GM19397 (cell line): ENCODE results near the gene DPM2.

Experiments
- ATAC-seq: cut with Tn5 transposase; IDR thresholded peaks from one replicate; pipeline ENCODE4 v1.9.1; 2021; ENCODE audit warnings: mild to moderate bottlenecking, moderate library complexity; ENCODE audit not compliant: unreplicated experiment

Gene DPM2

DNA sequence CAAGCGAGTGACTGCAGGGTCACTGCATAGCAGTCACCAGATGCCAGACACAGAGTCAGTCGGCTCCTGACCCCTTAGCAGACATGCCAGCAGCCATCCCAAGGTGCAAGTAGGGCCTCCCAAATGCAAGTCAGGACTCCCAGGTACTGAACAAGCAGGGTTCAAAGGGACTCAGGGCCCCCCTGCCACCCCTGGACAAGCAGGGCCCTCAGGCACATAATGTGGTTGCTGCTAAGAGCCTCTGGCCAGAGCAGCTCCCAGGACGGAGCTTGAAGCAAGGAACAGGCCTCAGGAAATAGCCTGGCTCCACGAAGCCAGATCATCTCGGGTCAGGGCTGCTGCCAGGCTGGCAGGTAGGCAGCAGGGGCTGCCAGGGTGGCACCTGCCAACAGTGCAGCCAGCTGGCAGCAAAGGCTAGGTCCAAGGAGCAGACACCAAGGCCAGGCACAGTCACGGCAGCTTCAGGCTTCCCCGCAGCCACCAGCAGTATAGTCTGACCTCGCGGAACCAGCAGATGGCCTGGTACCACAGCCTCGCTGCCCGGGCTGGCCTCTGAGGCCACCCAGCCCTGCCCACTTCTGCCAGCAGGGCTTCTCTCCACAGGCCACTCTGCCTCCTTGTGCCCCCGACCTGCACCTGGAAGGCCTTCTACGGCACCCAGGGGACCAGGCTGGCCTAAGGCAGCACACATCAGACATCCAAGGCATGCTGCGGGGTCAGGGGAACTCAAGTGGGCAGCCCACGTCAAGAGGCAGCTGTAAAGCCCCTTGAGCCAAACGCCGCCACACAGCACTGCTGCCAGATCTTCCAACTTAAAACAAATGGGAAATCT is 35.7 kb upstream of the DPM2 start:
- ATAC-seq = no peak

DNA sequence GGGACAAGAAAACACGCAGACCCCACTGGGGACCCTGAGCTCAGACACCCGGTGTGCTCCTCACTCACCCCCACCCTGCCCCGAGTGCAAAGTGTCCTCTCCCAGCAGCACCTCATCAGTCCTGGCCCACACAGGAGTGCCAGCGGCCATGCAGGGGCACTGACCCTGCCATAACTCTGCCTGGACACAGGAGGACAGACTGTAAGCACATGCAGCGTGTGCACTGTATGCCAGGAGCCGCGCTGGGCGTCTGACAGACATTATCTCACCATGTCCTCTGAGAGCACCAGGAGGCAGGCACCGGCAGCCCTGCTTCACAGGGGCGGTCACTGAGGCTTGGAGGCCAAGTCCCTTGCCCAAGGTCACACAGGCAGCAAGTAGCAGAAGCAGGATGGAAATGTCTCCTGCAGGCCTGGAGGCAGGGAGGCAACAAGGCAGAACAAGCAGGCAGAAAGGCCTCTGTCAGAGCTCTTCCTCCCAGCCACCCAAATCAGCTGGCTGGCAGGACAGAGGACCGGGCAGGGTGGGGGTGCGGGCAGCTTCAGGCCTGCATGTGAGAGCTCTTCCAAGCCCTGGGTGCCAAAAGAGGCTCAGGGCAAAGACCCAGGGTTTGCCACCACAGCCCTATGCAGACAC is 34.7 kb upstream of the DPM2 start:
- ATAC-seq = no peak

DNA sequence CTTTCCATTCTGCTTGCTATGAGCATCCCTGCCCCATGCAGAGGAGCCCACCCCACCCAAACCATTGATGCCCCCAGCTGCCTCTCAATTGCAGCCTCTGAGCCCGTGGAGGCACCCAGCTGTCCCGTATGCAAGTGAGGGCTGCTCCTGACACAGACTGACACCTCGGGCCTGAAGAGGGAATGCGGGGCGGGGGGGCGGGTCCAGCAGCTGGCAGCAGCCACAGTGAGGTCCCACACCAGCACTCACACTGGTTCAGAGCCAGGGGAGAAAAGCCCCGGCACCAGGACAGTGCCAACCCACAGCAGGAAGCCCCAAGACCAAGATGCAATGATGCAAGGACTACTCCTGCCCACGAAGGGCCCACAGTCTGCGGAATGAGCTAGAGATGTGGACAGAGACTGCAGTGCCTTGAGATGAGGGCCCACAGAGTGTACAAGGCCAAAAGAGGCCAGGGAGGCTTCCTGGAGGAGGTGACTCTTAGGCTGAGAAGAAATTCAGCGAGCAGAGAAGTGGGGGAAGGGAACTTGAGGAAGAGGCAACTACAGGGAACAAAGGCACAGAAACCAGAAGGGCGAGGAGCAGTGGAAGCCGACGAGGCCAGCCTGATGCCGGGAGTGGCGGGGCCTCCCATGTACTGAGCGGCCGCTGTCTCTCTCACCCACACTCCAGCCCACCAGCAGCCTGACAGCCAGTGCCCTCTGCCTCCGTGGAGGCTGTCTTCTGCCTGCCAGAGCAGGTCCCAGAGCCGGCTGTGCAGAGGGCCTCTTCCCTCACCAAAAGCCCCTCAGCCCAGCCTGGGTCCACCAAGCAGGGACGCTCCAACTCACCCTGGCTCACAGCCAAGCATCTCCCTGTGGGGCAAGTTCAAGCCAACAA is 33.9 kb upstream of the DPM2 start:
- no peak for ATAC-seq

DNA sequence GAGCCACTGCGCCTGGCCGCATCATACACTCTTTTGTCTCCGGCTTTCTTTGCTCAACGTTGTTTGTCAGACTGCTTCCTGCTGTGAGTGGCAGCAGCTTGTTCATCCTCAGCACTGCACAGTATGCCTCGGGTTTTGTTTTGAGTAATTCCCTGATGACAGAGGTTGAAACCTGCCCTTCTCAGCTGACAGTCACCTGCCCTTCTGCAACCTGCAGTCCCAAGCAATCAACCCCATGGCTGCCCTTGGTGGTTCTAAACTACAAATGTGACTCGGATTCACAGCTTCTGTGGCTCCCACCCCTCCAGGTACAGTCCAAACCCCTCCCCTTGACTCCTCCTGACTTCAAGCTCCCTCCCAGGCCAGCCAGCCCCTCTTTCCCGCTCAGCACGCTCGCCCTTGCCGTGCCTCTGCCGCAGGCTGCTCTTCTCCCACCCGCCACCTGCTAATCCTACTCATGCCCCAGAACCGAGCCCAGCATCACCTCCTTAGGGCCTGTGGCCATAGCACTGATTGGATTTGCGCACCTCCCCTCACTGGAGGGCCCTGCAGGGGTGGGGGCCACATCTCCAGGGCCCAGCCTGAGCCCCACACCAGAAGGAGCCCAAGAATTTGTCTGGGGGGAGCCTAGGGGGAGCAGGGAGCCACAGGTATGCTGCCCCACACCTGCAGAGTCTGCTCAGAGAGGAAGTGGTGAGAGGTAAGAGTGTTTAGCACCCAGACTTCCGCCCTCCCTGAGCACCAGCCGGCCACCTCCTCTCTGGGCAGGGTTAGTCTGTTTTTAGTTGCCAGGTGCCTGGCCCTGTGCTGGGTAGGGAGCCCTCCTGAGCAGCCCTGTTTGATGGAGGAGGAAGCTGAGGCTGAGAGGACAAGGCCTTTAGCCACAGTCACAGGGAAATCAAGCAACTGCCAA is 33.0 kb upstream of the DPM2 start:
- peak; percentile 76 for ATAC-seq

DNA sequence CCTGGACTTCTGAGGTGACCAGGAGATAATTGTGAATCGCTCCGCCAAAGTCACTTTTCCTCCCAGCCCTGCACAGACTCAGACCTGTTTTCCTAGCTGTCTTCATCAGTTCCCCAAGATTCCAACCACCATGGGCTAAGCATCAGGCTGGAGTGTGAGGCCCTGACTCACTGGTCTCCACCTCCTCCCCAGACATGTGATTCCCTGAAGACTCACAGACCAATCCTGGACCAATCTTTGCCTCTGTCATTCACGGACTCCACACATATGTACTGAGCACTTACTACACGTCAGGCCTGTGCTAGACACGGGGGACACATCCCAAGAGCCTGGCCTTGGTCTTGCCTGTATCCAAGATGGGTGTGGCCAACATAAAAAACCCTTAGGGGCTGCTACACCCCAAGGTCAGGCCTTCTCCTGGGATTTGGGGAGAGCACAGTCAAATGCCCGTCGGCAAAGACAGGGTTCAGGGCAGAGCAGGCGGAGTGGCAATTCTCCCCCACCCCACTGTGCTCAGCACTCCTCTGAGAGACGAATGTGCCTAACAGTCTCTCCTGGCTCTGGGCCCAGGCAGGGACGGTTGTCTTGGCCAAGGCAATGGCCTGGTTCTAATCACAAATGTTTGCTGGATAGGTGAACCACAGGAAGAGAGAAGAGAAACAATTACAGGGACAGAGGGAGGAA is 31.2 kb upstream of the DPM2 start:
- ATAC-seq = no peak

DNA sequence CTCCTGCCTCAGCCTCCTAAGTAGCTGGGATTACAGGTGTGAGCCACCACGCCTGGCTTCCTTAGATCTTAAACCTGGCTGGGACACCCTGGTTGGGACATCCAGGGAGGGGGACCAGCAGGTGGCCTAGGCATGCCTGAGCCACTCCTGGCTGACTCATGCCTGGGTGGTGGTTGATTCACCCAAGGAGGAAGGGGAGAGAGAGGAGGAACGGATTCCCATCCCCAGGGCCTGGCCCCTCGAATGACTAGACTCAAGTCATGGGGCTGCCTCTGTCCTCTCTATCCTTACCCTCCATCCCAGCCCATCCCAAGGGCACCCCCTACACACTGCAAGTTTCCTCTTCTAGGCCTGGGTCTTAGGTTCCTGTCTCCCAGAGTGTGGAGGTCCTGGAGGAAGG is 30.4 kb upstream of the DPM2 start:
- ATAC-seq = no peak

DNA sequence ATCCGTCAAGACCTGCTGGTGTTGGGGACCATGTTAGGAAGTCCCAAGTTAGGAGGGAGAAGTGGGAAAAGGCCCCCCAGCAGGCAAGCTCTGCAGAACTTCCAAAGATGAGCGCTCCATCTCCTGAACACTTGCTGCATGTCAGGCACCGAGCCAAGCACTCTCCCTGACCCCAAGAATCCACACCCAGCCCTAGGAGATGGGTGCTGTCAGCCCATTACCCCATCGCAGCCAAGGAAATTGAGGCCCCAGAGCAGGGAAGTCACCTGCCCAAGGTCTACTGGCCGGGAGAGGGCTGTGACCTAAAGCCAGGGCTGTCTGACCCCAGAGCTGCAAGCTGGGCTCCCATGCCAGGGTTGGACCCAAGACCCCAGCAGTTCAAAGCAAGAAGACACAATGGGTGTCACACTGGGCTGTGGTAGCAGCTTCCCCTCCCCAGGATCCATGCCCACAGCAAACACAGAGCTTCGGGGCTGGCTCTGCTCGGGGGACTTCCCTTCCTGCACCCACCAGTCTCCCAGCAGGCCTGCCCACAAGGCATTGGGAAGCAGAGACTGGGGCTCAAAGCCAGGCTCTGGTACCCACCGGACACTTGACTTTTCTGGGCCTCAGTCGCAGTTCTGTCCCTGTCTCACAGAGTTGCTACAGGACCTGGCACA is 29.6 kb upstream of the DPM2 start:
- no peak for ATAC-seq

DNA sequence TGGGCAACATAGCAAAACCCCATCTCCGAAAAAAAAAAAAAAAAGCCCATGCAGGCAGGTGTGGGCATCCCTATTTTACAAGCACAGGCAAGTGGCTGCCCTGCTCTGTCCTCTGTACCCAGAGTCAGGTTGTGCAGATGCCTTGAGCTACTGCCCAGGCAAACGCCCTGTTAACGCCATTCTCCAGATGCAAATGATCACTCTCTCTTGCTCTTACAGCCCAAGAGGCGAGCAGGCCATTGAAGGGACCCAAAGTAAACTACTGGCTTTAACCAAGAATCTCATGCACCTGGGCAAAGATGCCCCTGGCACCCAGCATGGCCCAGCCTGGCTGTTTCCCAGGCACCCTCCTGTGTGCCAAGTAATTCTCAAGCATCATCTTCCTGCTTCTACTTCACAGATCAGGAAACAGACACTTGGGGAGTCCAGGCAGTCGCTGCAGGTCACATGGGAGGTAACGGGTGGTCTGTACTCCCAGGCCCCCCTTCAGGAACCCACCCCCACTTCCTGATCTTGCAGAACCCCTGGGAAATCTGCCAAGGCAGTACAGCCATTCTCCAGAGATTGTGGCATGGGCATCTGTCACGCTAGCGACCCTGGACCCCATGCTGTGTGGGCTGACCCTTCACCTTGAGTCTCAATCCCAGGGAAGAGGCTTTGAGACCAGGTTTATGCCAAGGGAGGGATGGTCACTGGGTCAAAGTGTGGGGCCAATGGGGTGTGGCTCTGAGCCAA is 28.9 kb upstream of the DPM2 start:
- no peak for ATAC-seq

DNA sequence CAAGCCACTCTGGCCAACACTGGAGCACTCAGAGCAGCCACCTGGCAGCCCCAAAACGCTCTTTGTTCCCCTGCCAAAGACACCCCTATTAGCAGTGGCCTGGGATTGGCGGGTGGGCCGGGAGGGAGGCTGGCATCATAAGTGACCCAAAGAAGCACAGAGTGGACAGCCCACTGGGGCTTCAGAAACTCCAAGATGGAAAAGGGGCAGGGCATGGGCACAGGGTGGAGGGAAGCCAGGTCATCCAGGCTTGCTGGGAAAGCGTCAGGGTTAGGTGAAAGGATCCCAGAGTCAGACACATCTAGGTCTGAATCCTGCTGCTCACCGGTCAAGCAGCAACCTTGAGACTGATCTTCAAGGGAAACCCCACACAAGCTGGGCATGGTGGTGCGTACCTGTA is 28.3 kb upstream of the DPM2 start:
- ATAC-seq = no peak

DNA sequence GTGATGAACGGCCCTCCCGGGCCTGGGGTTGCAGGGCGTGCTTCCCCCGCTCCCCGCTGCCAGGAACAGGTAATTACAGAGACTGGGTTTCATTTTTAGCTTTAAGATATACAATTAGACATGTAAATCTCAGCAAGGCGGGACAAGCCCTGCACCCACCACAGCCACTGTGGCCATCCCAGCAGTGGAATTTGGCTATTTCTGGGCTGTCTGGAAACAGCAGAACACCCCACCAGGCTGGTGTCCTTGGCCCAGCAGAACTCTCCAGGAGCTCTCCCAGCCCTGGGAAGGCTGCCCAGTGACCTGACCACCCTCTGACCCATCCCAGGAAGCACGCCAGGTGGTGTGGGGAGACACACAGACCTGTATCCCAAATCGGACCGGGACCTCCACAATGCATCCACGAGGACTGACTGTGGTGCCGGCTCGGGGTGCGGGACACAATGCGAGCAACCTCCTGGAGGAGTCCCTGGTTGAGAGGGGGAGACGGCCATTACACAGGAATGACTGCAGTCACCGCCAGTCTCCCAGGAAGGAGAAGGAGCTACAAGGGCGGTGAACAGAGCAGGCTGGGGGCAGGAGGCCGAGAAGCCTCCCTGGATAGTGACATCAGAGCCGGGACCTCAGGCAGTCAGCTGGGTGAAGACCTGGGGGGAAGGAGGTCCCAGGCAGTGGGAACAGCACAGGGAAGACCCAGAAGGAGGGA is 25.9 kb upstream of the DPM2 start:
- ATAC-seq = no peak

DNA sequence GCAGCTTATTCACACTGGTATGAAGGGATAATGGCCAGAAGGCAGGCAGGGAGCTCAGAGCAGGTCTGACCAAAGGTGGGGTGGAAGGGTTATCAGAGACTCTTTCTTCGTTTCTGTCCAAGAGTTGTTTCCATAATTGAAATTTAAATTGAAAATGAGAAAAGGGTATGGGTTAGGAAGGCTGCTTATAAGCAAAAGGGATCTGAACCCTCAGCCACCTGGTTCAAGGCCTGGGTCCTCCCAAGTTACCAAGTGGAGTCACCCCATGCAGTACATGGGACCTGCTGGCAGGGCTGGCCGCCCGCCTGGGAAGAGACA is 25.3 kb upstream of the DPM2 start:
- no peak for ATAC-seq

DNA sequence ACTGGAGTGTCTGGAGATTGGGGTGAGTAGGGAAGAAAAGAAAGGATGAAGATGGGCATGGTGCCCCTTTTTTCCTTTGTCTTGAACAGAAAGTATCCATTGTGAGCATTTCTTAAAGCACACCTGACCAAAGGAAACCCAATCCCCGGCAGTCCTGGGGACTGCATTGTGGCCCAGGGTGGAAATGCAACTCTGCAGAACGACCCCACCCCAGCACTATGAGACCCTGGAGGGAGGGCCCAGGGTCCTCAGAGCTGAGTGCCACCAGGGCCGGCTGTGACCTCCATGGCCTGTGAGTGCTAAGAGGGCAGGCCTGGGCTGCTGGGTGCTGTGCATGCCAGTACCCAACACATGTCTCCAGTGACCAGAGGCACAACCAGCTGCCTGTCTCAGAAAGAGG is 24.6 kb upstream of the DPM2 start:
- no peak for ATAC-seq

DNA sequence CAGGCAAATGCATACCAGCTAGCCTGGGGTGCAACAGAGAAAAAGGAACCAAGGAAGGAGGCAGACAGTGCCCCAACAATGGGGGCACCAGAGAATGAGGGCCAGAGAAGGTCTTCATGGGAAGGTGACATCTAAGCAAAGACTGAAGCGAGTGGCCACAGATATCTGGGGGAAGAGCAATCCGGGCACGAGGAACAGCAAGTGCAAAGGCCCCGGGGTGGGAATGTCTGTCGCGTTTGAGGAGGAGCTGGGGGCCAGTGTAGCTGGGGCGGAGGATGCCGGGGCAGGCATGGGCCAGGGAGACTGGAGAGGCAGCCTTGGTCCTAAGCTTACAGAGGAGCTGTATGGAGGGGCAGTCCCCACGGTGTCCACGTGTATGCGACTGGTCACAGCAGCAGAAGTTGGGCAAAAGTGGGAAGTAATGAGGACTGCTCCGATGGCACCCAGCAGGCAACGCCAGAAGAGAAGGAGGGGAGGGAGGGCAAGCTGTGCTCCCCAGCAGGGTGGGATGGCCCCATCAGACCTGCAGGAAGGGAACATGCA is 24.0 kb upstream of the DPM2 start:
- no peak for ATAC-seq

DNA sequence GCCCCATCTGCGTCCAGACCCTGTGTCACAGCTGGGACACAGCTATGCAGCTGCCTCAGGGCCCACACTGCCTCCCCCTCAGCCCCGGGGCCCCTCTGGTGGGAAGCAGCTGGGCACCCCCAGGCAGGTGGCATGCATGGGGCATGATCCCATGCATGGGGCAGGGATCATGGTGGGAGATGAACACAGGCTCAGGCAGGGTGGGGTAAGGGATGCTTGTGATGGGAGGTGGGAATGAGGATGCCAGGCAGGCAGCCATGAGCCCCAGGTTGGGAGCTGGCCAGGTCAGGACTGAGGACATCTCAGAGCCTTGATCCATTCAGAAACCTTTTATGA is 23.5 kb upstream of the DPM2 start:
- no peak for ATAC-seq

DNA sequence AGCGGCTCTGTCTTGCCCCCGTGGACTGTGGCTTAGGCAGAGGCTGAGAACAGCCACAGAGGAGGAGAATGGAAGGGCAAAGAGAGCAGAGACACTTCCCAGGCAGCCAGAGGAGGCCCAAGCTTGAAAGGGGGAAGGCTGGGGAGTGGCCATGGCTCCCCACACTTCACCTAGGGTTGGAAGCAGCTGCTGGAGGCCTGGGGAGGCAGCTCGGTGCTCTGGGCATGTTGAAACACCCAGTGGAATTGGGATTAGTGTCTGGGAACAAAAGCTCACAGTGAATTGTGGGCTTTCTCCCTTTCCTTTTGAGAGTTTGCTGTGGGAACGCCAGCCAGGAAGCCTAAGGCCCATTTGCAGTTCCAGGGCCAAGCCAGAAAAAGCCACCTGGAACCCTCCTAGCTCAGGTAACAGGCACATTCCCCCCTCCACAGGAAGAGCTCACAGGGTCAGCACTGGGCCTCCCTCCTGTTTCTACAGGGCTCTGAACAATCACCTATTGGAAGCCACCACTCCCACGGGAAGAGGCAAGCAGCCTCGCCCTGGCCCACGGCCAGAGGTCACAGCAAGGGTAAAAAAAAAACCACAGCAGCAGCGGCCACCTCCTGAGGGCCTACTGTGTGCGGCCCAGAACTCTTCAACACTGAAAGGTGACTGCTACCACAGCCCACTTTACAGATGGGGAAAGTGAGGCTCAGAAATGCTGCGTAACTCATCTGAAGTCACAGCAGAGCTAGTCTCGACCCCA is 22.9 kb upstream of the DPM2 start:
- no peak for ATAC-seq

DNA sequence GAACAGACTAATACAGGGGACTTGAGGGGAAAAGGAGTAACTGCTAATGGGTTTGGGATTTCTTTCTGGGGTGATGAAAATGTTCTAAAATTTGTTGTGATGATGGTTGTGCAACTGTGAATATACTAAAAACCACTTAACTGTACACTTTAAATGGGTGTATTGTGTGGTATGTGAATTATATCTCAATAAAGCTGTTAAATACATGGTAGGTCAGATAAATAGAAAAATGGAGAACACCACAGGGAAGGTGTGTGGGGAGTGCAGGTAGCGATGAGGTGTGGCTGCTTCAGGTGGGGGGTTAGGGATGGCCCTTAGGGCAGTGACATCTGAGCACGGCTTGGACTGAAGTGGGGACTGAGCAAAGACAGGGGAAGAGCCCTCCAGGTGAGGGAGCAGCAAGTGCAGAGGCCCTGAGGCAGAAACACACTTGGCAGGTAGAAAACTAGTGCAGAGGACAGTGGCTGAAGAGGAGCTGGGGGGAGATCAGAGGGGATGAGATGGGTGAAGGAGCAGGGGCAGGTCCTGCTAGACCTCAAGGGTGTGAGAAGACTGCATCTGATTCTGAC is 22.3 kb upstream of the DPM2 start:
- ATAC-seq = no peak

DNA sequence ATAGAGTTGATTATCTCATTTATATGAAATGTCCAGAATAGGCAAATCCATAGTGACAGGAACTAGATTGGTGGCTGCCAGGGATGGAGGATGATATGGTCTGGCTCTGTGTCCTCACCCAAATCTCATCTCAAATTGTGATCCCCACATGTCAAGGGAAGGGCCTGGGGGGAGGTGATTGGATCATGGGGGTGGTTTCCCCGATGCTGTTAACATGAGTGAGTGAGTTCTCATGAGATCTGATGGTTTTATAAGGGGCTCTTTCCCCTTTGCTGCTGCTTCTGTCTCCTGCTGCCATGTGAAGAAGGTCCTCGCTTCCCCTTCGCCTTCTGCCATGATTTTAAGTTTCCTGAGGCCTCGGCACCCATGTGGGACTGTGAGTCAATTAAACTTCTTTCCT is 21.7 kb upstream of the DPM2 start:
- no peak for ATAC-seq
